HCT116 (cell line): ENCODE results near the gene CLEC4C.

Source experiments
- ATF3 ChIP-seq: IDR thresholded peaks from 2 replicates; pipeline ENCODE4 v1.6.1; 2012
- CBX3 ChIP-seq: IDR thresholded peaks from 2 replicates; pipeline ENCODE4 v1.6.1; 2012; ENCODE audit warnings: low read depth
- CEBPB ChIP-seq: IDR thresholded peaks from 2 replicates; pipeline ENCODE4 v1.6.1; 2012; ENCODE audit warnings: low read depth
- CTCF ChIP-seq, 3 experiments: fragments of 200-600 bp in 1 of 3; sonication (generic) in 1 of 3; IDR thresholded peaks in 2 of 3; conservative IDR thresholded peaks in 1 of 3; 2 replicates each; pipeline ENCODE4 v1.5.1; 2012 to 2017; ENCODE audit warnings: low read depth in 2 of 3, low read length in 2 of 3, antibody characterized with exemption in 1 of 3, borderline replicate concordance in 1 of 3, control low read depth in 1 of 3, mild to moderate bottlenecking in 1 of 3, mixed read lengths in 1 of 3, mixed run types in 1 of 3, moderate library complexity in 1 of 3; ENCODE audit not compliant: insufficient read depth in 1 of 3
- EZH2phosphoT487 ChIP-seq: fragments of 200-600 bp; IDR thresholded peaks from 2 replicates; pipeline ENCODE4 v1.6.1; 2018; ENCODE audit warnings: antibody characterized with exemption, borderline replicate concordance
- JUND ChIP-seq: IDR thresholded peaks from 2 replicates; pipeline ENCODE4 v1.6.1; 2012
- POLR2A ChIP-seq: IDR thresholded peaks from 2 replicates; pipeline ENCODE4 v1.7.0; 2011; ENCODE audit warnings: borderline replicate concordance; ENCODE audit not compliant: insufficient read depth, insufficient read length; ENCODE audit errors: extremely low read depth
- SP1 ChIP-seq: IDR thresholded peaks from 2 replicates; pipeline ENCODE4 v1.6.1; 2012; ENCODE audit warnings: low read depth
- TCF7L2 ChIP-seq: IDR thresholded peaks from 2 replicates; pipeline ENCODE4 v1.7.0; 2011; ENCODE audit warnings: borderline replicate concordance, inconsistent platforms; ENCODE audit not compliant: insufficient read depth, insufficient read length; ENCODE audit errors: extremely low read depth
- ZNF274 ChIP-seq: fragments of 200-500 bp; sonication (Bioruptor generic); IDR thresholded peaks from 2 replicates; pipeline ENCODE4 v1.6.1; 2014; ENCODE audit warnings: mild to moderate bottlenecking, low read depth, low read length, inconsistent platforms

GRCh38 chr12:7712841-7713442 is 34.2 kb downstream of the CLEC4C start:
- TF ChIP-seq TCF7L2 (no peak), JUND (no peak), CTCF (IDR thresholded peaks at IDR 0.05 in 2 of 3, conservative IDR thresholded peaks at IDR 0.05 in 1 of 3; ENCODE audit: borderline replicate concordance in 1 of 3, insufficient read depth in 1 of 3, low read depth in 2 of 3, low read length in 2 of 3) (no peak), EZH2phosphoT487 (no peak), POLR2A (no peak), ZNF274 (no peak), CBX3 (no peak), CEBPB (no peak), ATF3 (no peak), SP1 (no peak)
